HL-60 (cell line): ENCODE data around the gene PPIP5K2.

Experiments
- CTCF ChIP-seq: IDR thresholded peaks from one replicate; pipeline ENCODE4 v1.5.1; 2011; ENCODE audit warnings: low read length, control low read depth, inconsistent platforms; ENCODE audit not compliant: insufficient read depth
- GABPA ChIP-seq: IDR thresholded peaks from 2 replicates; pipeline ENCODE4 v1.6.1; 2012; ENCODE audit warnings: low read depth
- POLR2AphosphoS5 ChIP-seq: IDR thresholded peaks from 2 replicates; pipeline ENCODE4 v1.6.1; 2012; ENCODE audit warnings: low read depth
- REST ChIP-seq: IDR thresholded peaks from 2 replicates; pipeline ENCODE4 v1.6.1; 2012; ENCODE audit warnings: low read depth; ENCODE audit not compliant: insufficient replicate concordance
- SPI1 ChIP-seq: IDR thresholded peaks from 2 replicates; pipeline ENCODE4 v1.6.1; 2012; ENCODE audit warnings: low read depth, mild to moderate bottlenecking, borderline replicate concordance

GRCh38 chr5:103128202-103128601, 8.1 kb downstream of the PPIP5K2 start:
- no peak for TF ChIP-seq POLR2AphosphoS5
- no peak for TF ChIP-seq CTCF
- no peak for TF ChIP-seq REST
- TF ChIP-seq GABPA = no peak
- no peak for TF ChIP-seq SPI1
